ENCODE data around the gene CCDC136.

Gene CCDC136

DNA sequence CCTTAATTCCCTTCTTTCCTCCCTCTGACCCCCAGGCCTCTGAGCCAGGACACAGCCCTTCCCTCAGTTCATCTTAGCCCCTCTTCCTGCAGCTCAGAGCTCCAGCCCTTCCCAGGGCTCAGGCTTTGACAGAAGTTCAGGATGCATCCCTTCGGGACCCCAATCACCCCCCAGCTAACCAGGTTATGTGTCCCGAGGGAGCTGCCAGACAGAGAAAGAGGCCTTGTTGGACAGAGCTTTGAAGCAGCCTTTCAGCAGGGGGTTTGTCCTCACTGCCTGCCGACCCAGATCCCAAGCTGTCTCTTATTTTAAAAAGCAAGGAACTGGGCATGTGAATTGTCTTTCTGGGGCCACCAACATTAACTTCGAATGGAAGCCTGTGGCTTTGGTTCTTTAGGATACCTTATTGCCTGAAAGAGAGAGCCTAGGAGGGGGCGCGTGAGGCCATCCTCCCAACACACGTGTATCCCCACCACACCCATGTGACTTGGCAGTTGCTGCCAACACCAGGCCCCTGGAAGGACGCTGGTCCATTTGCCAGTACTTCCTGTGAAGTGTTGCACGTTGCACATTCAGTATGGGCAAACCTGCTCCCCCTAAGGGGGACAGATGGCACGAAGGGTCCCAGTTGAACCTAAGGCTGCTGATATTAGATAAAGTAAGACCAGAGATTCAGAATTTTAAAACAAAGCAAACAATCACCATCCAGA, 858 bp downstream of the CCDC136 start:
- Histone ChIP-seq H3K9me3 (ENCODE audit: control insufficient read depth in 2 of 2, low read length in 2 of 2) (no peaks in the 10 kb centered on the region), H3K27ac (ENCODE audit: low read depth in 2 of 2, low read length in 2 of 2) (no peak overlapping the region), H3K27me3 (ENCODE audit: control insufficient read depth in 2 of 2, insufficient read depth in 2 of 2, low read length in 2 of 2) (peaks cover 0 to 6% of the 10 kb centered on the region in 2 donors), H3K4me1 (ENCODE audit: control insufficient read depth in 2 of 2, insufficient read depth in 2 of 2, low read length in 2 of 2) (peaks cover 6 to 7% of the 10 kb centered on the region in 2 donors), H3K4me3 (ENCODE audit: low read length in 2 of 2) (no peak overlapping the region), H3K9ac (ENCODE audit: low read depth in 1 of 2, low read length in 2 of 2) (no peak overlapping the region), H3K36me3 (ENCODE audit: control insufficient read depth in 2 of 2, insufficient read depth in 2 of 2, low read length in 2 of 2) (no peaks in the 10 kb centered on the region)

DNA sequence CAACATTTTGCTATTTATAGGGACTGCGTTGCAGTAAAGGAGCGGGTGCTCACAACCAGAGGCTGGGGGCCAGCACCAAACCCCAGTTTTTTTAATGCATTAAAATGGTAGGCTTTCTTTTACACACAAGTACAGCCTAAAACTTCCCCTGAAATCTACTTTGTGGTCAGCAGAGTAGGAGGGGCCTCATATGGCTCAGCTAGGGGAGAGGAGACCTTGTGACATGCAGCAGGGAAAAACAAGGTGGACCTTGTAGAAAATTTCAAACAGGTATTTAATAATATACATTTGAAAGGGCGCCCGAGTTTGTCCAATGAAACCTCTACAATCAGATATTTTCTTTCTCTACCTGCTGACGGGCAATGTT, 1.4 kb downstream of the CCDC136 start:
- no peak overlapping the region for H3K27ac ChIP-seq (ENCODE audit: low read depth in 2 of 2, low read length in 2 of 2)
- no peaks in the 10 kb centered on the region for H3K36me3 ChIP-seq (ENCODE audit: control insufficient read depth in 2 of 2, insufficient read depth in 2 of 2, low read length in 2 of 2)
- H3K4me1 ChIP-seq (ENCODE audit: control insufficient read depth in 2 of 2, insufficient read depth in 2 of 2, low read length in 2 of 2), result peaks cover 6 to 7% of the 10 kb centered on the region in 2 donors
- peaks cover 0 to 6% of the 10 kb centered on the region in 2 donors for H3K27me3 ChIP-seq (ENCODE audit: control insufficient read depth in 2 of 2, insufficient read depth in 2 of 2, low read length in 2 of 2)
- H3K9me3 ChIP-seq (ENCODE audit: control insufficient read depth in 2 of 2, low read length in 2 of 2), result no peaks in the 10 kb centered on the region
- H3K9ac ChIP-seq (ENCODE audit: low read depth in 1 of 2, low read length in 2 of 2), result no peak overlapping the region
- H3K4me3 ChIP-seq (ENCODE audit: low read length in 2 of 2), result no peak overlapping the region

DNA sequence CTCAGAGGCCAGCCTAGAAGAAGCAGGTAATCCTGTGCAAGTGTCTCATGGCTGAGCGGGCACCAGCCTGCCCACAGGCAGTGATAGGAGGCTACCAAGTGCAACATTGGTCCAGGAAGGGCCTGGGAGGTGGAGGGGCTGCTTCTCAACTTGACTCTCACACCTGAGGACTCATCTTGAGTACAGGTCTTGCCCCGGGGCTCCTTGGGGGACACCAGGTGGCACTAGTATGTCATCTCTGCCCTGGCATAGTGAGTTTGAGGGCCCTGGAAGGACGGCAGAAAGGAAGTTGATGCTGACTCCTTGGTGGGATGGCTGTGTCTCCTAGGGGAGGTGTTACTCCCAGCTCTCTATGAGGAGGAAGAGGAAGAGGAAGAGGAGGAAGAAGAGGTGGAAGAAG, 2.3 kb downstream of the CCDC136 start:
- H3K27me3 ChIP-seq (ENCODE audit: control insufficient read depth in 2 of 2, insufficient read depth in 2 of 2, low read length in 2 of 2), result peaks cover 0 to 6% of the 10 kb centered on the region in 2 donors

GRCh38 chr7:128794436-128794835, 2.7 kb downstream of the CCDC136 start:
- H3K4me3 ChIP-seq (ENCODE audit: low read length in 2 of 2), result no peak overlapping the region
- H3K36me3 ChIP-seq (ENCODE audit: control insufficient read depth in 2 of 2, insufficient read depth in 2 of 2, low read length in 2 of 2), result no peaks in the 10 kb centered on the region
- peaks cover 0 to 6% of the 10 kb centered on the region in 2 donors for H3K27me3 ChIP-seq (ENCODE audit: control insufficient read depth in 2 of 2, insufficient read depth in 2 of 2, low read length in 2 of 2)
- peaks cover 6 to 7% of the 10 kb centered on the region in 2 donors for H3K4me1 ChIP-seq (ENCODE audit: control insufficient read depth in 2 of 2, insufficient read depth in 2 of 2, low read length in 2 of 2)
- H3K9me3 ChIP-seq (ENCODE audit: control insufficient read depth in 2 of 2, low read length in 2 of 2), result no peaks in the 10 kb centered on the region
- H3K27ac ChIP-seq (ENCODE audit: low read depth in 2 of 2, low read length in 2 of 2), result no peak overlapping the region
- no peak overlapping the region for H3K9ac ChIP-seq (ENCODE audit: low read depth in 1 of 2, low read length in 2 of 2)

More for the DNA sequence above, 2.3 kb downstream of the CCDC136 start:
- Histone ChIP-seq H3K36me3 (ENCODE audit: control insufficient read depth in 2 of 2, insufficient read depth in 2 of 2, low read length in 2 of 2) (no peaks in the 10 kb centered on the region), H3K27ac (ENCODE audit: low read depth in 2 of 2, low read length in 2 of 2) (no peak overlapping the region), H3K4me1 (ENCODE audit: control insufficient read depth in 2 of 2, insufficient read depth in 2 of 2, low read length in 2 of 2) (peaks cover 6 to 7% of the 10 kb centered on the region in 2 donors), H3K9ac (ENCODE audit: low read depth in 1 of 2, low read length in 2 of 2) (no peak overlapping the region), H3K9me3 (ENCODE audit: control insufficient read depth in 2 of 2, low read length in 2 of 2) (no peaks in the 10 kb centered on the region), H3K4me3 (ENCODE audit: low read length in 2 of 2) (no peak overlapping the region)

DNA sequence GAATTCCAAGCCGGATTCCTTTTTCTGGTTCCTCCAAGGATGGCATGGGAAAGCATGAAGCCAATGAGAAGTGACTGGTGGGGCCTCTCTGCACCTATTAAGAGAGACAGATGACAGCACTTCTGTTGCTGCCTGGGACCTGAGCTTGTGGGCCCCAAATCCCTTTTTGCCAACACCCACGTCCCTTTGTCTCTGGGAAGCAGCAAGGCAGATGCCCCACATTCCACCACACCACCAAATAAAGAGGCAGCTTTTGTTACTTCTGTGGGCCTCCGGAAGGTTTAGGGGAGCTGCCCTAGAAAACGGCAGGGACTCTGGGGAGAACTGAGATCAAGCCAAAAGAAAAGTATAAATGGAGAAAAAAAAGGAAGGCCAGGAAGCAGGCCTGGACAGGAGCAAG, 3.4 kb downstream of the CCDC136 start:
- no peaks in the 10 kb centered on the region for H3K9me3 ChIP-seq (ENCODE audit: control insufficient read depth in 2 of 2, low read length in 2 of 2)
- H3K27me3 ChIP-seq (ENCODE audit: control insufficient read depth in 2 of 2, insufficient read depth in 2 of 2, low read length in 2 of 2), result peaks cover 0 to 6% of the 10 kb centered on the region in 2 donors
- H3K4me3 ChIP-seq (ENCODE audit: low read length in 2 of 2), result no peak overlapping the region
- H3K4me1 ChIP-seq (ENCODE audit: control insufficient read depth in 2 of 2, insufficient read depth in 2 of 2, low read length in 2 of 2), result peaks cover 6 to 7% of the 10 kb centered on the region in 2 donors
- H3K9ac ChIP-seq (ENCODE audit: low read depth in 1 of 2, low read length in 2 of 2), result no peak overlapping the region
- H3K27ac ChIP-seq (ENCODE audit: low read depth in 2 of 2, low read length in 2 of 2), result no peak overlapping the region
- no peaks in the 10 kb centered on the region for H3K36me3 ChIP-seq (ENCODE audit: control insufficient read depth in 2 of 2, insufficient read depth in 2 of 2, low read length in 2 of 2)

DNA sequence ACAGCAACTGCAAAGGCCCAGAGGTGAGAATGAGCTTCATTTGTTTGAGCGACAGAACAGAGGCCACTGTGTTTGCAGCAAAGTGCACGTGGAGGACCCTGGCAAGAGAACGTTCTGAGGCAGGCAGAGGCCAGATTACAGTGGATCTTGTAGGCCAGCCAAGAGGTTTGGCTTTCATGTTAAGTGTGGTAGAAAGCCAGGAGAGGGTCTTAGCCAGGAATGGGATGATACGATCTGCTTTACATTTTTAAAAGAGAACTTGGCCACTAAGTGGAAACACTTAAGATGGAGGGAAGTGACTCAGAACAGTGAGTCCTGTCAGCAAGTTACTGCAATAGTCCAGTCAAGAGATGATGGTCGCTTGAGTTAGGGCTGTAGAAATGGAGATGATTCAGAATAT, 4.6 kb downstream of the CCDC136 start:
- H3K36me3 ChIP-seq (ENCODE audit: control insufficient read depth in 2 of 2, insufficient read depth in 2 of 2, low read length in 2 of 2), result no peaks in the 10 kb centered on the region

DNA sequence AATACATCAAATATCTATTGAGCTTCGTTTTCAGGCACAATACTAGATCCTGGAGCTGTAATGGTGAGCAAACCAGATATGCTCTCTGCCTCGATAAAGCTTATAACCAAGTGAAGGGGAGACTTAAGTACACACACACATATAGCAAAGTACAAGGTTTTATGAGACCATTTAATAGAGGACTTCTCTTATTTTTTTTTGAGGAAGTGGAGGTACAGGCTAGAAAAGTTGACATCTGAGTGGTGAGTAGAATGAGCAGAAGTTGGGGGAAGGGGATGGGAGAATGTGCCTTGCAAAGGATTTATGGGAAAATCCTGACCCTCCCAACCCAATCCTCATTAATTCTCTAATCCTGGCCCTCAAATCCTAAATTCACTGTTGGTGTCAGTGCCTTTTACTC, 7.7 kb downstream of the CCDC136 start:
- Histone ChIP-seq H3K9ac (ENCODE audit: low read depth in 1 of 2, low read length in 2 of 2) (no peak overlapping the region), H3K27me3 (ENCODE audit: control insufficient read depth in 2 of 2, insufficient read depth in 2 of 2, low read length in 2 of 2) (no peaks in the 10 kb centered on the region), H3K27ac (ENCODE audit: low read depth in 2 of 2, low read length in 2 of 2) (no peak overlapping the region), H3K36me3 (ENCODE audit: control insufficient read depth in 2 of 2, insufficient read depth in 2 of 2, low read length in 2 of 2) (no peaks in the 10 kb centered on the region), H3K9me3 (ENCODE audit: control insufficient read depth in 2 of 2, low read length in 2 of 2) (no peaks in the 10 kb centered on the region), H3K4me1 (ENCODE audit: control insufficient read depth in 2 of 2, insufficient read depth in 2 of 2, low read length in 2 of 2) (peaks cover 0 to 3% of the 10 kb centered on the region in 2 donors), H3K4me3 (ENCODE audit: low read length in 2 of 2) (no peak overlapping the region)

More for the DNA sequence above, 4.6 kb downstream of the CCDC136 start:
- no peaks in the 10 kb centered on the region for H3K9me3 ChIP-seq (ENCODE audit: control insufficient read depth in 2 of 2, low read length in 2 of 2)
- no peak overlapping the region for H3K4me3 ChIP-seq (ENCODE audit: low read length in 2 of 2)
- no peak overlapping the region for H3K27ac ChIP-seq (ENCODE audit: low read depth in 2 of 2, low read length in 2 of 2)
- peaks cover 0 to 6% of the 10 kb centered on the region in 2 donors for H3K27me3 ChIP-seq (ENCODE audit: control insufficient read depth in 2 of 2, insufficient read depth in 2 of 2, low read length in 2 of 2)
- peaks cover 3 to 9% of the 10 kb centered on the region in 2 donors for H3K4me1 ChIP-seq (ENCODE audit: control insufficient read depth in 2 of 2, insufficient read depth in 2 of 2, low read length in 2 of 2)
- no peak overlapping the region for H3K9ac ChIP-seq (ENCODE audit: low read depth in 1 of 2, low read length in 2 of 2)

DNA sequence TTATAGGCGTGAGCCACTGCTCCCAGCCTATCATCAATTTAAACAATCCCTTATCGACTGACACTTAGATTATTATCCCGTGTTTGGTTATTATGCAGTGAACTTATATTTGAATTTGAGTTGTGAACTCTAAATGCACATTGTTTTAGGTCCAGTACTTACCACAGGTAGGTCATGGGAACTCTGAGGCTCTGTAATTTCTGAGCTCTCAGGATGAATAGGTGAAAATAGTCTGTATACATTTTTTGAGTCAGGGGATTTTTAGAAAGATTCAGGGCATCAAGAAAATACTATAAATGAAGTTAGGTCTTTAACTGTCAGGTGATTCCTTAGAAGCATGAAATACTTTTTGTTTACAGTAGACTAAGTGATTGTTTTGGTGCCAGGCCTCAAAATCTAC, 8.8 kb downstream of the CCDC136 start:
- no peak overlapping the region for H3K27ac ChIP-seq (ENCODE audit: low read depth in 2 of 2, low read length in 2 of 2)
- H3K4me3 ChIP-seq (ENCODE audit: low read length in 2 of 2), result no peak overlapping the region
- H3K9ac ChIP-seq (ENCODE audit: low read depth in 1 of 2, low read length in 2 of 2), result no peak overlapping the region
- no peaks in the 10 kb centered on the region for H3K27me3 ChIP-seq (ENCODE audit: control insufficient read depth in 2 of 2, insufficient read depth in 2 of 2, low read length in 2 of 2)
- no peaks in the 10 kb centered on the region for H3K9me3 ChIP-seq (ENCODE audit: control insufficient read depth in 2 of 2, low read length in 2 of 2)
- H3K36me3 ChIP-seq (ENCODE audit: control insufficient read depth in 2 of 2, insufficient read depth in 2 of 2, low read length in 2 of 2), result no peaks in the 10 kb centered on the region
- H3K4me1 ChIP-seq (ENCODE audit: control insufficient read depth in 2 of 2, insufficient read depth in 2 of 2, low read length in 2 of 2), result peaks cover 0 to 3% of the 10 kb centered on the region in 2 donors

DNA sequence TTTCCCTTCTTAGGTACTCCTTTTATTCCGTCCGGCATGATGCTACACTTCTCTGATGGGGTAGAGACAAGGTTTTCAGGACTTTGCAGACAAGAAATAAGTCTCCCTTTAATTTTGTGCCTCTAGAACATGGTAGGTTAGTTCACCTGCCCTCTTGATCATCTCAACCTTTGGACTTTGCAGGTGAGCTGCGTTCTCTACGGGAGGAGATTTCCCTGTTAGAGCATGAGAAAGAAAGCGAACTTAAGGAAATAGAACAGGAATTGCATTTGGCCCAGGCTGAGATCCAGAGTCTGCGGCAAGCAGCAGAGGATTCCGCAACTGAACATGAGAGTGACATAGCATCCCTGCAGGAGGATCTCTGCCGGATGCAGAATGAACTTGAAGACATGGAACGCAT, 9.2 kb downstream of the CCDC136 start:
- Histone ChIP-seq H3K27me3 (ENCODE audit: control insufficient read depth in 2 of 2, insufficient read depth in 2 of 2, low read length in 2 of 2) (no peaks in the 10 kb centered on the region), H3K9ac (ENCODE audit: low read depth in 1 of 2, low read length in 2 of 2) (no peak overlapping the region), H3K4me1 (ENCODE audit: control insufficient read depth in 2 of 2, insufficient read depth in 2 of 2, low read length in 2 of 2) (peaks cover 0 to 3% of the 10 kb centered on the region in 2 donors), H3K9me3 (ENCODE audit: control insufficient read depth in 2 of 2, low read length in 2 of 2) (no peaks in the 10 kb centered on the region), H3K4me3 (ENCODE audit: low read length in 2 of 2) (peak overlapping the region in 1 of 2 donors; percentile 9), H3K27ac (ENCODE audit: low read depth in 2 of 2, low read length in 2 of 2) (no peak overlapping the region), H3K36me3 (ENCODE audit: control insufficient read depth in 2 of 2, insufficient read depth in 2 of 2, low read length in 2 of 2) (no peaks in the 10 kb centered on the region)

- H3K4me1 ChIP-seq (ENCODE audit: control insufficient read depth in 2 of 2, insufficient read depth in 2 of 2, low read length in 2 of 2), result peaks cover 0 to 3% of the 10 kb centered on the region in 2 donors
- no peaks in the 10 kb centered on the region for H3K36me3 ChIP-seq (ENCODE audit: control insufficient read depth in 2 of 2, insufficient read depth in 2 of 2, low read length in 2 of 2)
- no peaks in the 10 kb centered on the region for H3K27me3 ChIP-seq (ENCODE audit: control insufficient read depth in 2 of 2, insufficient read depth in 2 of 2, low read length in 2 of 2)
- no peak overlapping the region for H3K9ac ChIP-seq (ENCODE audit: low read depth in 1 of 2, low read length in 2 of 2)
- H3K27ac ChIP-seq (ENCODE audit: low read depth in 2 of 2, low read length in 2 of 2), result no peak overlapping the region
- H3K4me3 ChIP-seq (ENCODE audit: low read length in 2 of 2), result no peak overlapping the region
- H3K9me3 ChIP-seq (ENCODE audit: control insufficient read depth in 2 of 2, low read length in 2 of 2), result no peaks in the 10 kb centered on the region
Measured at GRCh38 chr7:128801667-128802418, 10.1 kb downstream of the CCDC136 start.

Measured in mucosa of rectum (tissue), 2 donors.